H9 (cell line): ENCODE measurements around the gene ASTN2. TPM values are rescaled to one million over a fixed set of nuclear protein-coding genes. Genes with fewer than 3 reads are reported as not detected.

Source experiments
- DNase-seq: peaks from one replicate; pipeline ENCODE4 v3.0.0-alpha.2; 2017
- H2AFZ ChIP-seq: one replicate; pipeline ENCODE4 v1.6.1; 2013; ENCODE audit warnings: mild to moderate bottlenecking, low read length, control low read depth, moderate library complexity
- H2AK5ac ChIP-seq: 2 replicates; pipeline ENCODE4 v1.6.1; 2013; ENCODE audit warnings: low read length, control low read depth, mixed read lengths; ENCODE audit not compliant: insufficient read length
- H2BK120ac ChIP-seq: one replicate; pipeline ENCODE4 v1.6.1; 2013; ENCODE audit warnings: low read depth, mild to moderate bottlenecking, low read length, control low read depth, inconsistent platforms; ENCODE audit not compliant: poor library complexity, severe bottlenecking
- H2BK12ac ChIP-seq: 2 replicates; pipeline ENCODE4 v1.6.1; 2013; ENCODE audit warnings: low read length, control low read depth, mixed read lengths, low read depth; ENCODE audit not compliant: insufficient read length
- H2BK15ac ChIP-seq: 2 replicates; pipeline ENCODE4 v1.6.1; 2013; ENCODE audit warnings: low read depth, low read length, control low read depth
- H2BK20ac ChIP-seq: one replicate; pipeline ENCODE4 v1.6.1; 2013; ENCODE audit warnings: low read depth, mild to moderate bottlenecking, low read length, control low read depth, inconsistent platforms; ENCODE audit not compliant: poor library complexity, severe bottlenecking
- H2BK5ac ChIP-seq: 2 replicates; pipeline ENCODE4 v1.6.1; 2013; ENCODE audit warnings: low read length, control low read depth, mixed read lengths; ENCODE audit not compliant: insufficient read length
- H3K14ac ChIP-seq: 2 replicates; pipeline ENCODE4 v1.6.1; 2013; ENCODE audit warnings: low read length, control low read depth; ENCODE audit not compliant: insufficient read depth
- H3K18ac ChIP-seq: 2 replicates; pipeline ENCODE4 v1.6.1; 2013; ENCODE audit warnings: low read depth, mild to moderate bottlenecking, mixed read lengths, low read length, control low read depth; ENCODE audit not compliant: insufficient read length
- H3K23ac ChIP-seq: 2 replicates; pipeline ENCODE4 v1.6.1; 2013; ENCODE audit warnings: low read length, control low read depth, mixed read lengths, low read depth; ENCODE audit not compliant: insufficient read length
- H3K23me2 ChIP-seq: 2 replicates; pipeline ENCODE4 v1.6.1; 2013; ENCODE audit warnings: low read depth, mild to moderate bottlenecking, mixed read lengths, low read length, control low read depth; ENCODE audit not compliant: insufficient read length, poor library complexity, severe bottlenecking
- H3K27ac ChIP-seq: 2 replicates; pipeline ENCODE4 v1.5.1; 2013; ENCODE audit warnings: low read length, control low read depth, mixed read lengths, low read depth; ENCODE audit not compliant: insufficient read length
- H3K27me3 ChIP-seq: 2 replicates; pipeline ENCODE4 v1.6.1; 2013; ENCODE audit warnings: low read length, control low read depth, inconsistent platforms; ENCODE audit not compliant: insufficient read depth
- H3K4ac ChIP-seq: 2 replicates; pipeline ENCODE4 v1.6.1; 2013; ENCODE audit warnings: low read depth, mild to moderate bottlenecking, control low read depth, inconsistent platforms, low read length, moderate library complexity
- H3K4me1 ChIP-seq: 2 replicates; pipeline ENCODE4 v1.6.1; 2013; ENCODE audit warnings: low read length, control low read depth, inconsistent platforms; ENCODE audit not compliant: insufficient read depth
- H3K4me2 ChIP-seq: 2 replicates; pipeline ENCODE4 v1.6.1; 2013; ENCODE audit warnings: low read length, control low read depth, mixed read lengths; ENCODE audit not compliant: insufficient read length, insufficient read depth
- H3K56ac ChIP-seq: 2 replicates; pipeline ENCODE4 v1.6.1; 2013; ENCODE audit warnings: low read depth, mild to moderate bottlenecking, mixed read lengths, low read length, control low read depth; ENCODE audit not compliant: insufficient read length
- H3K79me1 ChIP-seq: 2 replicates; pipeline ENCODE4 v1.6.1; 2013; ENCODE audit warnings: low read depth, mild to moderate bottlenecking, moderate library complexity, low read length, control low read depth, inconsistent platforms; ENCODE audit not compliant: insufficient read depth, poor library complexity, severe bottlenecking
- H3K79me2 ChIP-seq: 2 replicates; pipeline ENCODE4 v1.6.1; 2013; ENCODE audit warnings: low read length, control low read depth, inconsistent platforms; ENCODE audit not compliant: insufficient read depth
- H3K9ac ChIP-seq: 2 replicates; pipeline ENCODE4 v1.6.1; 2013; ENCODE audit warnings: low read length, control low read depth, mixed read lengths; ENCODE audit not compliant: insufficient read length; ENCODE audit errors: extremely low read depth
- H3K9me3 ChIP-seq: one replicate; pipeline ENCODE4 v1.6.1; 2013; ENCODE audit warnings: low read depth, low read length, inconsistent platforms; ENCODE audit not compliant: control insufficient read depth
- H3T11ph ChIP-seq: one replicate; pipeline ENCODE4 v1.6.1; 2013; ENCODE audit warnings: mild to moderate bottlenecking, low read length, control low read depth, inconsistent platforms
- H4K20me1 ChIP-seq: one replicate; pipeline ENCODE4 v1.6.1; 2013; ENCODE audit not compliant: control insufficient read depth, insufficient read length, insufficient read depth
- H4K5ac ChIP-seq: 2 replicates; pipeline ENCODE4 v1.6.1; 2013; ENCODE audit warnings: low read depth, mild to moderate bottlenecking, mixed read lengths, low read length, control low read depth; ENCODE audit not compliant: insufficient read length
- H4K8ac ChIP-seq: replicated peaks from 2 replicates; pipeline ENCODE4 v1.6.1; 2013; ENCODE audit warnings: low read length, control low read depth, mixed read lengths, low read depth; ENCODE audit not compliant: insufficient read length
- H4K91ac ChIP-seq: 2 replicates; pipeline ENCODE4 v1.6.1; 2013; ENCODE audit warnings: low read depth, mild to moderate bottlenecking, moderate library complexity, mixed read lengths, low read length, control low read depth; ENCODE audit not compliant: insufficient read length
- H3K27ac Mint-ChIP-seq, 3 experiments: 2 replicates in 2 of 3; 3 replicates in 1 of 3; pipeline ENCODE4 v1.8.0; 2020 to 2021; ENCODE audit warnings: mixed read lengths in 3 of 3, mild to moderate bottlenecking in 1 of 3, moderate library complexity in 1 of 3
- H3K27me3 Mint-ChIP-seq: 2 replicates; pipeline ENCODE4 v1.8.0; 2021; ENCODE audit warnings: low read depth, mild to moderate bottlenecking, moderate library complexity, mixed read lengths
- H3K36me3 Mint-ChIP-seq, 3 experiments: 2 replicates in 2 of 3; 3 replicates in 1 of 3; pipeline ENCODE4 v1.8.0; 2020 to 2021; ENCODE audit warnings: low read depth in 3 of 3, mixed read lengths in 3 of 3; ENCODE audit not compliant: insufficient read depth in 1 of 3
- H3K4me1 Mint-ChIP-seq, 2 experiments: 2 replicates each; pipeline ENCODE4 v1.8.0; 2020; ENCODE audit warnings: mixed read lengths in 2 of 2
- H3K4me3 Mint-ChIP-seq, 2 experiments: 2 replicates in 1 of 2; 3 replicates in 1 of 2; pipeline ENCODE4 v1.8.0; 2020 to 2021; ENCODE audit warnings: mild to moderate bottlenecking in 2 of 2, mixed read lengths in 2 of 2, moderate library complexity in 1 of 2
- H3K9me3 Mint-ChIP-seq, 2 experiments: 2 replicates in 1 of 2; 3 replicates in 1 of 2; pipeline ENCODE4 v1.8.0; 2020; ENCODE audit warnings: mild to moderate bottlenecking in 2 of 2, mixed read lengths in 2 of 2, moderate library complexity in 1 of 2
- CTCF ChIP-seq: fragments of 200-600 bp; sonication (generic); conservative IDR thresholded peaks from 3 replicates; pipeline ENCODE4 v1.8.0; 2021; ENCODE audit warnings: antibody characterized with exemption, mild to moderate bottlenecking
- WGBS: extraction: QIAGEN DNeasy Blood & Tissue Kit; methylation state at CpG from one replicate; pipeline ENCODE4 v1.1.7; 2013; ENCODE audit warnings: missing lambda C conversion rate, low lambda C conversion rate, mixed read lengths; ENCODE audit not compliant: insufficient read length; ENCODE audit errors: extremely low coverage; 5-methylcytosine and 5-hydroxymethylcytosine counted together
- total RNA-seq: library from RNA; stranded (reverse); gene quantifications from 2 replicates; pipeline ENCODE4 v1.2.1, GENCODE V29; 2021

ASTN2 gene
- total RNA-seq, 1 experiment from 2014 or later: 9.7 TPM

- no peak for DNase-seq
- H3K4me1 Mint-ChIP-seq: peaks cover 5 to 9% of the 10 kb centered on the region in 2 experiments
- H2BK5ac ChIP-seq: no peak overlapping the region
- H3K4ac ChIP-seq: no peak overlapping the region
- H2BK120ac ChIP-seq: no peak overlapping the region
- no peak overlapping the region for H2AK5ac ChIP-seq
- H3K4me2 ChIP-seq: no peak overlapping the region
- no peak overlapping the region for H3K18ac ChIP-seq
- H3K27me3 Mint-ChIP-seq: no peaks in the 10 kb centered on the region
- no peaks in the 10 kb centered on the region for H3K27me3 ChIP-seq
- H3K4me1 ChIP-seq: no peaks in the 10 kb centered on the region
- no peak overlapping the region for H4K8ac ChIP-seq
- no peak overlapping the region for H3K56ac ChIP-seq
- no peaks in the 10 kb centered on the region for H3K9me3 ChIP-seq
- WGBS: no CpG with 5 or more reads among the region's 1 CpG
- no peak overlapping the region for H3K14ac ChIP-seq
- no peak overlapping the region for H3K9ac ChIP-seq
- H3K36me3 Mint-ChIP-seq: no peaks in the 10 kb centered on the region
- H3K79me1 ChIP-seq: no peaks in the 10 kb centered on the region
- no peak overlapping the region for H2AFZ ChIP-seq
- H2BK15ac ChIP-seq: no peak overlapping the region
- no peak for TF ChIP-seq CTCF
- H4K20me1 ChIP-seq: no peaks in the 10 kb centered on the region
- H2BK12ac ChIP-seq: peak overlapping the region; percentile 73
- H3K79me2 ChIP-seq: peaks cover 1% of the 10 kb centered on the region; the same call in 1 of the 2 replicates
- H3T11ph ChIP-seq: no peak overlapping the region
- no peak overlapping the region for H3K23ac ChIP-seq
- H3K27ac ChIP-seq: no peak overlapping the region
- H3K23me2 ChIP-seq: no peaks in the 10 kb centered on the region
- no peak overlapping the region for H3K27ac Mint-ChIP-seq
- no peak overlapping the region for H4K91ac ChIP-seq
- no peak overlapping the region for H4K5ac ChIP-seq
- H3K4me3 Mint-ChIP-seq: no peak overlapping the region
- no peaks in the 10 kb centered on the region for H3K9me3 Mint-ChIP-seq
- no peak overlapping the region for H2BK20ac ChIP-seq
These were observed 371.7 kb downstream of the ASTN2 start for GRCh38 chr9:117043159-117043558.
